Panc1 (cell line): ENCODE measurements around the gene ASB5. TPM values are rescaled to one million over a fixed set of nuclear protein-coding genes. Genes with fewer than 3 reads are reported as not detected.
A peak's percentile ranks its signal among the peaks of the same experiment; 100 is the strongest.

Experiments
- ATAC-seq: fragments of 200-7000 bp; cut with Tn5 transposase; 2 replicates; pipeline ENCODE4 v1.9.1; 2020; ENCODE audit warnings: mild to moderate bottlenecking, moderate library complexity
- BruUV-seq: library from RNA; stranded (reverse); fragments of 400-500 nt; replicated peaks from 2 replicates; lab custom pipeline; 2021; lab: Mats Ljungman, UMichigan
- CTCF ChIA-PET: fragments of 300-600 bp; sonication (Branson Sonifier 250); formaldehyde crosslinking; loops from one replicate; lab custom pipeline; 2022; ENCODE audit warnings: antibody characterized with exemption; lab: Charles Lee
- POLR2A ChIA-PET: fragments of 300-600 bp; sonication (Branson Sonifier 250); formaldehyde crosslinking; loops from one replicate; lab custom pipeline; 2022; ENCODE audit warnings: antibody characterized with exemption; lab: Charles Lee
- DNase-seq: peaks from one replicate; pipeline ENCODE4 v3.0.0-alpha.2; 2010; ENCODE audit warnings: low read depth, low spot score
- H3K27ac ChIP-seq: 2 replicates; pipeline ENCODE4 v1.5.1; 2011; ENCODE audit warnings: mild to moderate bottlenecking, low read length, inconsistent platforms
- H3K27me3 ChIP-seq: fragments of 200-500 bp; sonication (Bioruptor generic); 2 replicates; pipeline ENCODE4 v1.6.0; 2014; ENCODE audit warnings: low read length, inconsistent platforms; ENCODE audit not compliant: control insufficient read depth, insufficient read depth
- H3K36me3 ChIP-seq: fragments of 200-500 bp; sonication (Bioruptor generic); 2 replicates; pipeline ENCODE4 v1.5.1; 2014; ENCODE audit warnings: inconsistent platforms, mild to moderate bottlenecking, low read length, moderate library complexity; ENCODE audit not compliant: control insufficient read depth, insufficient read depth
- H3K4me1 ChIP-seq: 2 replicates; pipeline ENCODE4 v1.5.1; 2011; ENCODE audit warnings: inconsistent platforms, mild to moderate bottlenecking, low read length, moderate library complexity; ENCODE audit not compliant: control insufficient read depth, insufficient read depth
- H3K4me3 ChIP-seq, 2 experiments: 2 replicates each; pipeline ENCODE4 v1.5.1; 2011 to 2012; ENCODE audit warnings: low read depth in 2 of 2, low read length in 2 of 2, mild to moderate bottlenecking in 2 of 2, inconsistent platforms in 1 of 2, moderate library complexity in 1 of 2
- H3K9me3 ChIP-seq: fragments of 200-500 bp; sonication (Bioruptor generic); 2 replicates; pipeline ENCODE4 v1.5.1; 2014; ENCODE audit warnings: low read depth, mild to moderate bottlenecking, inconsistent platforms, low read length, moderate library complexity; ENCODE audit not compliant: control insufficient read depth, insufficient read depth
- CTCF ChIP-seq: fragments of 450-650 bp; IDR thresholded peaks from 2 replicates; pipeline ENCODE4 v1.5.1; 2017; ENCODE audit warnings: mild to moderate bottlenecking
- POLR2AphosphoS5 ChIP-seq: IDR thresholded peaks from 2 replicates; pipeline ENCODE4 v1.6.1; 2012; ENCODE audit warnings: mild to moderate bottlenecking, low read depth, low read length, moderate library complexity
- REST ChIP-seq, 2 experiments: IDR thresholded peaks; 2 replicates each; pipeline ENCODE4 v1.6.1; 2011 to 2012; ENCODE audit warnings: low read depth in 2 of 2, control low read depth in 1 of 2, low read length in 1 of 2, mild to moderate bottlenecking in 1 of 2, moderate library complexity in 1 of 2; ENCODE audit not compliant: insufficient read depth in 1 of 2
- SIN3A ChIP-seq: IDR thresholded peaks from 2 replicates; pipeline ENCODE4 v1.6.1; 2012; ENCODE audit warnings: low read depth, mild to moderate bottlenecking, low read length, moderate library complexity, borderline replicate concordance; ENCODE audit not compliant: insufficient read depth
- TCF7L2 ChIP-seq: IDR thresholded peaks from 2 replicates; pipeline ENCODE4 v1.6.1; 2011; ENCODE audit warnings: mild to moderate bottlenecking, low read depth, low read length, inconsistent platforms
- in situ Hi-C: cut with HindIII; loops from 2 replicates; pipeline ENCODE4 v1.10.0; 2016; ENCODE audit warnings: low sequenced_read_pairs, low pct_unique_long_range_greater_than_20kb
- intact Hi-C: fragments of 100-400 bp; cut with micrococcal nuclease; formaldehyde crosslinking; loops from one replicate; pipeline ENCODE4 v1.10.0; 2022; ENCODE audit not compliant: unreplicated experiment
- total RNA-seq: library from RNA; stranded (reverse); gene quantifications from one replicate; pipeline ENCODE4 v1.2.1, GENCODE V29; 2021; ENCODE audit not compliant: unreplicated experiment

The ASB5 gene
- total RNA-seq, 1 experiment from 2014 or later, result not detected

GRCh38 chr4:176271749-176272148 lies 2.7 kb upstream of the ASB5 start:
- Histone ChIP-seq H3K36me3 (no peaks in the 10 kb centered on the region), H3K4me3 (no peak overlapping the region), H3K27ac (no peak overlapping the region), H3K9me3 (no peaks in the 10 kb centered on the region), H3K4me1 (no peaks in the 10 kb centered on the region), H3K27me3 (no peaks in the 10 kb centered on the region)
- ATAC-seq (no peak), DNase-seq (no peak)
- intact Hi-C loops, result no loop called here
- in situ Hi-C loops, result no loop called here
- no TSS peak for BruUV-seq
- TF ChIP-seq POLR2AphosphoS5, result no peak
- no peak for TF ChIP-seq CTCF
- no peak for TF ChIP-seq REST (IDR thresholded peaks at IDR 0.05; ENCODE audit: insufficient read depth in 1 of 2, low read depth in 2 of 2, low read length in 1 of 2)
- no peak for TF ChIP-seq SIN3A
- TF ChIP-seq TCF7L2, result no peak
- POLR2A ChIA-PET, result interaction anchor here (0.6 kb wide), 1 partner anchor 685 kb away, joined by 4 read pairs; no protein-coding TSS in a partner anchor
- CTCF ChIA-PET, result no interaction called here

GRCh38 chr4:176270669-176271068 lies 1.6 kb upstream of the ASB5 start:
- ChIA-PET POLR2A (no interaction called here), CTCF (no interaction called here)
- BruUV-seq, result no TSS peak
- no peaks in the 10 kb centered on the region for H3K27me3 ChIP-seq
- no peak overlapping the region for H3K4me3 ChIP-seq
- intact Hi-C loops (no loop called here), in situ Hi-C loops (no loop called here)
- no peaks in the 10 kb centered on the region for H3K36me3 ChIP-seq
- peak; percentile 83 for DNase-seq
- no peaks in the 10 kb centered on the region for H3K9me3 ChIP-seq
- H3K27ac ChIP-seq, result no peak overlapping the region
- no peaks in the 10 kb centered on the region for H3K4me1 ChIP-seq
- TF ChIP-seq CTCF (no peak), REST (IDR thresholded peaks at IDR 0.05; ENCODE audit: insufficient read depth in 1 of 2, low read depth in 2 of 2, low read length in 1 of 2) (no peak), POLR2AphosphoS5 (no peak), SIN3A (no peak), TCF7L2 (no peak)
- ATAC-seq, result peak; percentile 94
